ENCODE measurements around the gene PIN1. TPM values are rescaled to one million over a fixed set of nuclear protein-coding genes. Genes with fewer than 3 reads are reported as not detected.

Gene PIN1
- total and polyA plus RNA-seq, 10 of the 15 experiments (the other 5 are each of a cell fraction or from before 2014, with no cell fraction given), result 2.4 to 209 (median 71.5) TPM

- H3K27me3 ChIP-seq (replicated peaks in 1 of 2; ENCODE audit: control insufficient read depth in 2 of 2, insufficient read depth in 2 of 2, low read length in 1 of 2), result no peaks in the 10 kb centered on the region; a peak in 1 of 4 replicates
- CTCF ChIA-PET, result interaction anchor here (0.7 kb wide), 1 partner anchor 818 kb away, joined by 3 read pairs; no protein-coding TSS in a partner anchor
- H3K79me2 ChIP-seq (ENCODE audit: control insufficient read depth, insufficient read depth, low read length), result no peaks in the 10 kb centered on the region
- H3K4me3 ChIP-seq, result no peak overlapping the region
- H3K4me2 ChIP-seq (ENCODE audit: control insufficient read depth, insufficient read depth), result peak overlapping the region; percentile 18; the same call in 1 of the 2 replicates
- H2AFZ ChIP-seq (ENCODE audit: control insufficient read depth, low read depth, low read length), result peak overlapping the region; percentile 46; the same call in 1 of the 2 replicates
- no peaks in the 10 kb centered on the region for H3K36me3 ChIP-seq (ENCODE audit: control insufficient read depth in 2 of 2, insufficient read depth in 2 of 2, low read length in 1 of 2)
- peaks cover 3% of the 10 kb centered on the region; the same call in 1 of the 2 replicates for H3K4me1 ChIP-seq (ENCODE audit: control insufficient read depth, insufficient read depth, low read length)
- TF ChIP-seq PBX3 (IDR thresholded peaks at IDR 0.05; ENCODE audit: insufficient replicate concordance, low read depth, low read length) (no peak), ZSCAN29 (IDR thresholded peaks at IDR 0.05) (no peak), HDAC6 (IDR thresholded peaks at IDR 0.05; ENCODE audit: unreplicated experiment) (no peak), SMAD1 (IDR thresholded peaks at IDR 0.05; ENCODE audit: low read depth, partially characterized antibody) (no peak), PAX5 (IDR thresholded peaks at IDR 0.05; ENCODE audit: borderline replicate concordance, low read depth, low read length) (no peak), CEBPB (IDR thresholded peaks at IDR 0.05; ENCODE audit: borderline replicate concordance in 1 of 2, low read depth in 2 of 2, low read length in 2 of 2) (no peak), STAT3 (IDR thresholded peaks at IDR 0.05; ENCODE audit: low read depth, low read length) (no peak), SMC3 (IDR thresholded peaks at IDR 0.05; ENCODE audit: borderline replicate concordance, low read length) (no peak), SPI1 (IDR thresholded peaks at IDR 0.05; ENCODE audit: borderline replicate concordance, insufficient read depth, low read depth, low read length) (peak; percentile 21; the same call in 1 of the 2 replicates), RB1 (IDR thresholded peaks at IDR 0.05; ENCODE audit: borderline replicate concordance) (no peak), CUX1 (IDR thresholded peaks at IDR 0.05; ENCODE audit: insufficient replicate concordance, low read depth, low read length) (no peak), ZNF384 (IDR thresholded peaks at IDR 0.05; ENCODE audit: borderline replicate concordance, low read depth, low read length) (peak; percentile 57; the same call in 1 of the 2 replicates)
- no peaks in the 10 kb centered on the region for H3K9me3 ChIP-seq (replicated peaks; ENCODE audit: control insufficient read depth, insufficient read depth, low read length)
- in situ Hi-C loops (cut with MboI) (no loop called here), intact Hi-C loops (cut with micrococcal nuclease; ENCODE audit: unreplicated experiment) (no loop called here)
- H3K27ac ChIP-seq (ENCODE audit: control insufficient read depth, insufficient read depth), result no peak overlapping the region
- BruUV-seq (replicated peaks), result no TSS peak
- no peaks in the 10 kb centered on the region for H4K20me1 ChIP-seq (ENCODE audit: control insufficient read depth, insufficient read depth)
- POLR2A ChIA-PET, result interaction anchor here (0.6 kb wide), 1 partner anchor 178 kb away, joined by 7 read pairs; no protein-coding TSS in a partner anchor
- RAD21 ChIA-PET (ENCODE audit: unreplicated experiment), result interaction anchor here (0.6 kb wide), 1 partner anchor 1540 kb away, joined by 3 read pairs; no protein-coding TSS in a partner anchor
- SMC1A ChIA-PET (ENCODE audit: uncharacterized antibody, unreplicated experiment), result no interaction called here
- no peak for DNase-seq (ENCODE audit: low read depth, low spot score)
- no peak overlapping the region for H3K9ac ChIP-seq (ENCODE audit: control insufficient read depth, insufficient read depth, low read length)
- ATAC-seq, result 0 out of 3 replicates have a peak, but pooled peaks have one; percentile 20
- 68% methylated on average over 10 of the region's 10 CpGs for WGBS (ENCODE audit: insufficient coverage, insufficient replicate concordance, low lambda C conversion rate, missing lambda C conversion rate)
- FAIRE-seq, result no peak
These were observed 42.8 kb downstream of the PIN1 start for GRCh38 chr19:9877780-9878510.
